ENCODE measurements around the gene ABCD2.

DNA sequence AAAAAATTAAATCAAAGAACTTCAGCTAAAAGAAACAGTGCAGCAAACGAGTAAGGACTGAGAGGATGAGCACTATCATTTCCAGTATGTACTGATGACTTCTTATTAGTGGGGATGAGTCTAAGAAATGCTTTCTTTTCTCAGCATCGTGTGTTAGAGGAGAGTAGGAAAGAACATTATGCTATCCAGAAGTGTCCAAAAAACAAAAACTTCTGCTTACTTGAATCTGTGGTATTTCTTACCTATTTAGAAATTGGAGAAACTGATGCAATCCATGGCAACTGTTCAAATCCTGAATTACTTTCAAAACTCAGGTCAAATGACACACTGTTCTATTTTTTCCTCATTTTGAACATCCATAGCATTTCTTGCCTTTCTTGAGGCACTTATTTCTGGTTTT lies 23.7 kb downstream of the ABCD2 start:
- TF ChIP-seq, protein P1, sequence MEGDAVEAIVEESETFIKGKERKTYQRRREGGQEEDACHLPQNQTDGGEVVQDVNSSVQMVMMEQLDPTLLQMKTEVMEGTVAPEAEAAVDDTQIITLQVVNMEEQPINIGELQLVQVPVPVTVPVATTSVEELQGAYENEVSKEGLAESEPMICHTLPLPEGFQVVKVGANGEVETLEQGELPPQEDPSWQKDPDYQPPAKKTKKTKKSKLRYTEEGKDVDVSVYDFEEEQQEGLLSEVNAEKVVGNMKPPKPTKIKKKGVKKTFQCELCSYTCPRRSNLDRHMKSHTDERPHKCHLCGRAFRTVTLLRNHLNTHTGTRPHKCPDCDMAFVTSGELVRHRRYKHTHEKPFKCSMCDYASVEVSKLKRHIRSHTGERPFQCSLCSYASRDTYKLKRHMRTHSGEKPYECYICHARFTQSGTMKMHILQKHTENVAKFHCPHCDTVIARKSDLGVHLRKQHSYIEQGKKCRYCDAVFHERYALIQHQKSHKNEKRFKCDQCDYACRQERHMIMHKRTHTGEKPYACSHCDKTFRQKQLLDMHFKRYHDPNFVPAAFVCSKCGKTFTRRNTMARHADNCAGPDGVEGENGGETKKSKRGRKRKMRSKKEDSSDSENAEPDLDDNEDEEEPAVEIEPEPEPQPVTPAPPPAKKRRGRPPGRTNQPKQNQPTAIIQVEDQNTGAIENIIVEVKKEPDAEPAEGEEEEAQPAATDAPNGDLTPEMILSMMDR (IDR thresholded peaks at IDR 0.05; ENCODE audit: low read depth, low read length) = no peak
- no peak for TF ChIP-seq EZH2phosphoT487 (IDR thresholded peaks at IDR 0.05; ENCODE audit: low read depth)
